Medulla oblongata (tissue), 1 donor: ENCODE data around the gene TUBA1B.
A peak's percentile ranks its signal among the peaks of the same experiment; 100 is the strongest.

Source experiments
- DNase-seq: peaks from one replicate; pipeline ENCODE4 v3.0.0-alpha.2; 2015; ENCODE audit errors: extremely low spot score

Gene TUBA1B

DNA sequence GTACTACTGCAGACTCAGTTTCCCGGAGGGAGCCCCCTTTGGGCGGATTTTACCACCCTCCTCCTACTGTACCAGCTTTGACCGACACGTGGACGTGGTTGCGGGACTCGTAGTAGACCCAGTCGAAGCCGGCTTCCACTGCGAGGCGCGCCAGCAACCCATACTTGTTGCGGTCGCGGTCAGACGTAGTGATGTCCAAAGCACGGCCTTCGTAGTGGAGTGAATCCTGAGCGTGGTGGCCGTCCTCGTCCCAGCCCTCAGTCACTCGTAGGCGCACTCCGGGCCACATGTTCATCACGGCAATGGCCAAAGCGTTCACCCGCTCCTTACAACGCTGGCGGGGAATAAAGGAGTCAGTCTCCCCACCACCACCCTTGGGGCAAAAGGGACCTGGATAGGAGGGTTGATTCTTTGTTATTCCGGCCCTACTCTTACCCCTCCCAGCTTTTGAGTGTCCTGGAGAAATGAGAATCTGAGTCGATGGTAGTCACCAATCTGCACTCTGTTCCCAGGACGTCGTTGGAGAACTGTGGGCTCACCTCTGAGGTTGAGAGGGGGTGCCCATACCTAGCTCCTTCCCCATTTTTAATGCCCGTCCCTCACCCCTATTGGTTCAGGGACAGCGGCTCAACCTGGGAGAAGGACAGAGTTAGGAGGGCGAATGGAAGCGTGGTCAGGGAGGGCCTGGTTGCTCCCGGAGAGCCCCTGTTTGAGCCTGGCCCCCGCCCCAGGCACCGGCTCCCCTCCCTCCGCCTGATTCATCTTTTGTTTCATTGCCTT, 39.9 kb downstream of the TUBA1B start:
- DNase-seq: no peak

DNA sequence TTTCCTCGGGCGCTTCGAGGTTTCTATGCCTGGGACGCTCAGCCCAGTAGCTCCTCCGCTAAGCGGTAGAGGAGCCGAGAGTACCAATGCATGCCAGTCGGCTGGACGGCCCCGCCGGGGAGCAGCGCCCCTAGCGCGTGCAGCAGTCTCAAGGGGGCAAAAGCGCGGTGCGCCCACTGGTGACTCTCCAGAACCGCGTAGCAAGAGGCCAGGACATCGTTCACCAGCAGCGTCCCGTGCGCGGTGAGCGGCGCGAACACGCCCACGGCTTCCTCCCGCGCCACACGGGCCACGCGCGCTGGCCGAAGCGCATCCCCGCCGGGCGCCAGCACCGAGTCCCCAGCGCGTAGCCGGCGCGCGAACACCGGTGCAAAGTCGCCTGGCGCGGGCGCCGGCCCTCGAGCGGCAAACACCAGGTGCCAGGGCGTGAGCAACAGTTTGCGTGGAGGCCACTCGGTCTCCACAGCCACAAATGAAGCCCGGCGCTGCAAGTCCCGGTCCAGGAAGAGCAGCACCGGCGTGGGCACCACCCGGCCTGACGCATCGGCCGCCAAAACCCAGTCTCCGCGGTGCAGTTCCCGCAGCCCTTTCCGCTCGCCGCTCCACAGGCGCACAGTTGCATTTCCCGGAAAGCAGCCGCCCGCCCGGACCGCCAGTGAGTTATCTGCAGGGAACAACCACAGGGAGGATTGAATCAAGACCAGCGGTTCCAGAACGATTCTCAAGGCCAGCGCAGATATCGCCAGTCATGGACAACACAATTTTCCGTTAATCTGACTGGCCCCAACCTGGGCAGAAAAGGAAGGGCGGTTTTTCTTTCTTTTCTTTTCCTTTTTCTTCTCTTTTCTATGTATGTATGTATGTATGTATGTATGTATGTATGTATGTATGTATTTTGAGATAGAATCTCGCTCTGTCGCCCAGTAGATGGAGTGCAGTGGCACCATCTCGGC, 41.1 kb downstream of the TUBA1B start:
- DNase-seq: no peak

DNA sequence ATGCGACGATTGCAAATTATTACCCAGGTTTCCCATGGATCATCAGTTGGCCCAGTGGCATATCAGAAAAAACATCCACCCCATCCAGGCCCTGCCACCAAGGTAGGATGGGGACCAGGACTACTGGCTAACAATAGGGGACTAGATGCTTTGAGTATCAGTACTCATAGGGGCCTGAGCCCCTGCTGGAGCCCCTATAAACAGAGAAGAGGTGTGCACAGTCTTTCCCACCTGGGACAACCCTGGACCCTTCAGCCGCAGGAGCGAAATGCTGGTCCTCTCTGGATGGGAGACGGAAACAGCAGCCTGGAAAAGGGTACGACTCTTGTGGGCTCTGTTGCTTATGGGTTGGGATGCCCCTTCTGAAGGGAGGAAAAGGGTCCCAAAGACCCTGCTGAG, 42.3 kb downstream of the TUBA1B start:
- DNase-seq: no peak

DNA sequence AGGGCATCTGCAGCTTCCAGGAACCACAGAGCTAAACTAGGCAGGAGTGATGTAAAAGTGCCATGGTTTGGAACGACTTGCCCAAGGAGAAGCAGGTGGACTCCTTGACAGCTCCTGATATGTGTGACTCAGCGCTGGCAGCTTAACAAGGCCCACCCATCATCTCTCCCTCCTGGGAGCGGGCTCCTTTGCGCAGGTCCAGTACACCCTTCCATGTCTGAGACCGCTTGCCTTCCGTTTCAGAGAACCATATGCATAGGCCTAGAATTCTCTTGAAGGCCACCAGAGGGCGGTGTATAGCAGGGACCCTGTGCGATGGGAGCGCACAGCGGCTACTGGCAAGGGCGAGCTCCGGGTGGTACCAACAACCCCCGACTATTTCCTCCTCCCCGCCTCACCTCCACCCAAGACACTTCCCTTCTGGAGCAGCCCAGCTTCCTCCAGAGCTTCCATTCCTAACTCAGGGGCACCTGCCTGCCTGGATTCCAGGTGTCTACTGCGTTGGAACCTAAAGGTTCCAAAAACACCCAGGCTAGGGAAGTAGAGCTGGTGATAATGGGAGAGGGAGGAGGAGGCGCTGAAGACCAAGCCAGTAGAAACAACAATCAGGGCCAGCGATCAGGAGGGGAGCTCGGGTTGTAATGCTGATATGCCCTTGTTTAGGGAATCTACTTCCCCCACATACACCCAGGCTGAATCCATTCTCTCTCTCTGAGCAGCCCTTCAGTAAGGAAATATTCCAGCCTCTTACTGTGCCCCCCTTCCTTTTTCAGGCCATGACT, 42.9 kb downstream of the TUBA1B start:
- peak; percentile 94 for DNase-seq

DNA sequence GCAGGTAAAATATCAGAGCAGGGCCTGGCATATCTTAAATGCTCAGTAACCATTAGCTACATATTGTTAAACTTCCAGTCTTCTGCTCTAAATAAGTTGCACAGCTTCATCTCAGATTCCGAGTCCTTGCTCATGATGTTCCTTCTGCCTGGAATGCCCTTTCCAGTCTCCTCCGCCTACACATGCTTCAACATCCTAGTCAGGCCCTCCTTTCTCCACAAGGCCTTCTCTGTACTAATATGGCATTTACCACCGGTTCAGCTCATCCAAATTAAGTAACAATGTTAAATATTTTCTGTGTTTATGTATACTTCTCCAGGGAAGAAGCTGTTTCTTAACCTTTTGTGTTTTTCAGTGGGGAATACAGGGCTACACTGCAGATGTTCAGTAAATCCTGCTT, 45.1 kb downstream of the TUBA1B start:
- DNase-seq: no peak

DNA sequence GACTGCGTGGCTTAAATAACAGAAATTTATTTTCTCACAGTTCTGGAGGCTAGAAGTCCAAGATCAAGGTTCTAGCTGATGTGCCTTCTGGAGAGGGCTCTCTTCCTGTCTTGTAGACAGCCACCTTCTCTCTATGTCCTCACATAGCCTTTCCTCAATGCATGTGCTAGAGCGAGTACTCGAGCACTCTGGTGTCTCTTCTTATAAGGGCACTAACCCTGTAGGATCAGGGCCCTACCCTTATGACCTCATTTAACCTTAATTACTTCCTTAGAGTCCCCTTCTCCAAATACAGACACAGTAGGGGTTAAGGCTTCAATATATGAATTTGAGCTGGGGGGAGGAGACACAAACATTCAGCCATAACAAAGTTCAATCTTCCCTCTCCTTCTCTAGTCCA, 46.8 kb downstream of the TUBA1B start:
- DNase-seq: no peak

DNA sequence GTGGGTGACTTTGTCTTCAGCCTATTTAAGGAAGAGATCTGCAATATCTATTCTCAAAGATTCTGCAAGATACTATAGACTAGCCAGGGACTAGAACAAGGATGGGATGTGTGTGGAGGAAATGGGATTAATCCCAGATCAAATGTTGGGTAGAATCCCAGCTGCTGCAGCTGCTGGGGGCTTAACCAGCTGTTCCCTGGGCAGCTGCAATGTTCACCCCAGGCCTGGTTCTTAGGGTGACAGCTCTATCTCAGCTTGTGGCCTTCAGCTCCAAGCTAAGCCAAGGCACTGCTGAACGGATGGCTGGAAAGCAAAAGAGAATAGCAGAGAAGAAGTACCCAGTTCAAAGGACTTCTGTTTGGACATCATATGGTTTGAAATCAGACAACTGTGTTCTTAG, 51.4 kb downstream of the TUBA1B start:
- DNase-seq: no peak
